GM23338 (cell line): ENCODE measurements around the gene TMEM178A.

ENCODE experiments used
- CTCF ChIP-seq, 2 experiments: fragments of 200-600 bp in 1 of 2; sonication (generic) in 1 of 2; conservative IDR thresholded peaks; 2 replicates each; pipeline versions ENCODE4 v1.5.1 to v1.6.1; 2016 to 2017; ENCODE audit warnings: antibody characterized with exemption in 2 of 2, low read depth in 2 of 2, mild to moderate bottlenecking in 2 of 2, moderate library complexity in 1 of 2
- ETS1 ChIP-seq: IDR thresholded peaks from 2 replicates; pipeline ENCODE4 v1.6.1; 2016; ENCODE audit warnings: antibody characterized with exemption
- EZH2 ChIP-seq: fragments of 200-600 bp; sonication (generic); IDR thresholded peaks from one replicate; pipeline ENCODE4 v1.8.0; 2017; ENCODE audit warnings: antibody characterized with exemption, mild to moderate bottlenecking, low read depth; ENCODE audit not compliant: unreplicated experiment
- EZH2phosphoT487 ChIP-seq: fragments of 200-600 bp; sonication (generic); IDR thresholded peaks from one replicate; pipeline ENCODE4 v1.8.1; 2018; ENCODE audit warnings: antibody characterized with exemption; ENCODE audit not compliant: unreplicated experiment
- POLR2AphosphoS5 ChIP-seq: IDR thresholded peaks from 2 replicates; pipeline ENCODE4 v1.6.1; 2016; ENCODE audit warnings: antibody characterized with exemption, low read depth
- REST ChIP-seq: IDR thresholded peaks from one replicate; pipeline ENCODE4 v1.6.1; 2018; ENCODE audit warnings: antibody characterized with exemption; ENCODE audit not compliant: unreplicated experiment
- STAT1 ChIP-seq: IDR thresholded peaks from one replicate; pipeline ENCODE4 v1.6.1; 2016; ENCODE audit warnings: antibody characterized with exemption; ENCODE audit not compliant: unreplicated experiment

GRCh38 chr2:39715095-39715494 is 49.4 kb downstream of the TMEM178A start:
- TF ChIP-seq CTCF (conservative IDR thresholded peaks at IDR 0.05; ENCODE audit: low read depth in 2 of 2) (no peak), EZH2phosphoT487 (no peak), POLR2AphosphoS5 (no peak), EZH2 (no peak), STAT1 (no peak), ETS1 (no peak), REST (no peak)
